ENCODE data around the gene CERS1. TPM values are rescaled to one million over a fixed set of nuclear protein-coding genes. Genes with fewer than 3 reads are reported as not detected.
A peak's percentile ranks its signal among the peaks of the same experiment; 100 is the strongest.

CERS1 gene
- total RNA-seq, 1 donor from 2014 or later, result 23.4 TPM

- DNase-seq, result no peak
These were observed 25.3 kb downstream of the CERS1 start for GRCh38 chr19:18870531-18871172.

GRCh38 chr19:18869781-18870530 is 26.0 kb downstream of the CERS1 start:
- DNase-seq, result no peak

- no peak for DNase-seq
These were observed 26.8 kb downstream of the CERS1 start for GRCh38 chr19:18869023-18869618.

GRCh38 chr19:18868380-18869022 is 27.5 kb downstream of the CERS1 start:
- DNase-seq, result no peak

- DNase-seq, result no peak
These were observed 28.2 kb downstream of the CERS1 start for GRCh38 chr19:18867751-18868150.

GRCh38 chr19:18867199-18867598 is 28.8 kb downstream of the CERS1 start:
- DNase-seq, result no peak

- DNase-seq, result no peak
These were observed 29.2 kb downstream of the CERS1 start for GRCh38 chr19:18866800-18867123.

- peak; percentile 31 for DNase-seq
These were observed 29.8 kb downstream of the CERS1 start for GRCh38 chr19:18865973-18866799.

- no peak for DNase-seq
These were observed 30.6 kb downstream of the CERS1 start for GRCh38 chr19:18865106-18865972.

- DNase-seq, result no peak
These were observed 32.1 kb downstream of the CERS1 start for GRCh38 chr19:18863843-18864362.

- no peak for DNase-seq
These were observed 32.7 kb downstream of the CERS1 start for GRCh38 chr19:18862976-18863842.

GRCh38 chr19:18861917-18862316 is 34.0 kb downstream of the CERS1 start:
- no peak for DNase-seq

- no peak for DNase-seq
These were observed 34.7 kb downstream of the CERS1 start for GRCh38 chr19:18861235-18861634.

GRCh38 chr19:18860725-18861124 is 35.2 kb downstream of the CERS1 start:
- no peak for DNase-seq

GRCh38 chr19:18860302-18860700 is 35.7 kb downstream of the CERS1 start:
- DNase-seq, result no peak

GRCh38 chr19:18859676-18860301 is 36.2 kb downstream of the CERS1 start:
- no peak for DNase-seq

GRCh38 chr19:18858906-18859646 is 36.9 kb downstream of the CERS1 start:
- DNase-seq, result no peak

- DNase-seq, result no peak
These were observed 38.7 kb downstream of the CERS1 start for GRCh38 chr19:18857223-18857622.

All from occipital lobe (tissue), 2 donors.